Renal cortex interstitium (tissue), 11 donors: Measurements from ENCODE around the gene FRYL. TPM values are rescaled to one million over a fixed set of nuclear protein-coding genes. Genes with fewer than 3 reads are reported as not detected.
A peak's percentile ranks its signal among the peaks of the same experiment; 100 is the strongest.
"Not testable (repeated sequence)": the region's sequence is repeated elsewhere in the genome, so short reads cannot be mapped to it uniquely, and the experiment has no call there.

Experiments used
- DNase-seq, 11 donors: peaks; one replicate each; pipeline ENCODE4 v3.0.0-alpha.2; 2013; ENCODE audit warnings: low read depth in 9 of 11, low spot score in 4 of 11; ENCODE audit errors: extremely low read depth in 1 of 11
- polyA plus RNA-seq, 3 donors: library from polyadenylated mRNA; unstranded; fragments of 120-200 nt; gene quantifications; one replicate each; pipeline ENCODE4 v1.2.1, GENCODE V29; 2013; ENCODE audit not compliant: insufficient read length in 3 of 3

The FRYL gene
- polyA plus RNA-seq, 3 donors: 40.7 to 47.3 (median 46.9) TPM

GRCh38 chr4:48758703-48759102, 21.4 kb downstream of the FRYL start:
- DNase-seq: not testable (repeated sequence)

- no peak for DNase-seq
Measured at GRCh38 chr4:48756689-48757220, 23.3 kb downstream of the FRYL start.

GRCh38 chr4:48755281-48755680, 24.8 kb downstream of the FRYL start:
- no peak for DNase-seq

GRCh38 chr4:48753159-48753558, 26.9 kb downstream of the FRYL start:
- no peak for DNase-seq

GRCh38 chr4:48752726-48753125, 27.4 kb downstream of the FRYL start:
- peak in 1 of 11 donors; percentile 7 for DNase-seq

GRCh38 chr4:48752246-48752645, 27.8 kb downstream of the FRYL start:
- no peak for DNase-seq

- no peak for DNase-seq
Measured at GRCh38 chr4:48748949-48749596, 31.0 kb downstream of the FRYL start.

GRCh38 chr4:48746608-48747362, 33.3 kb downstream of the FRYL start:
- DNase-seq: no peak

- DNase-seq: not testable (repeated sequence)
Measured at GRCh38 chr4:48745223-48745622, 34.9 kb downstream of the FRYL start.

- DNase-seq: no peak
Measured at GRCh38 chr4:48742412-48742811, 37.7 kb downstream of the FRYL start.

- no peak for DNase-seq
Measured at GRCh38 chr4:48739560-48740019, 40.5 kb downstream of the FRYL start.

- DNase-seq: no peak
Measured at GRCh38 chr4:48738856-48739255, 41.2 kb downstream of the FRYL start.

GRCh38 chr4:48728906-48729496, 51.1 kb downstream of the FRYL start:
- not testable (repeated sequence) for DNase-seq

GRCh38 chr4:48727666-48728459, 52.2 kb downstream of the FRYL start:
- no peak for DNase-seq

GRCh38 chr4:48725414-48725813, 54.7 kb downstream of the FRYL start:
- no peak for DNase-seq

- DNase-seq: no peak
Measured at GRCh38 chr4:48722509-48723446, 57.3 kb downstream of the FRYL start.

- no peak for DNase-seq
Measured at GRCh38 chr4:48720459-48720858, 59.6 kb downstream of the FRYL start.

GRCh38 chr4:48718818-48719465, 61.1 kb downstream of the FRYL start:
- DNase-seq: peak in 1 of 11 donors; percentile 20
